Measurements from ENCODE around the gene CALN1. TPM values are rescaled to one million over a fixed set of nuclear protein-coding genes. Genes with fewer than 3 reads are reported as not detected.
"Not testable (repeated sequence)": the region's sequence is repeated elsewhere in the genome, so short reads cannot be mapped to it uniquely, and the experiment has no call there.

Gene CALN1
- not detected for polyA plus RNA-seq (2012; ENCODE audit: missing spikeins)

DNA sequence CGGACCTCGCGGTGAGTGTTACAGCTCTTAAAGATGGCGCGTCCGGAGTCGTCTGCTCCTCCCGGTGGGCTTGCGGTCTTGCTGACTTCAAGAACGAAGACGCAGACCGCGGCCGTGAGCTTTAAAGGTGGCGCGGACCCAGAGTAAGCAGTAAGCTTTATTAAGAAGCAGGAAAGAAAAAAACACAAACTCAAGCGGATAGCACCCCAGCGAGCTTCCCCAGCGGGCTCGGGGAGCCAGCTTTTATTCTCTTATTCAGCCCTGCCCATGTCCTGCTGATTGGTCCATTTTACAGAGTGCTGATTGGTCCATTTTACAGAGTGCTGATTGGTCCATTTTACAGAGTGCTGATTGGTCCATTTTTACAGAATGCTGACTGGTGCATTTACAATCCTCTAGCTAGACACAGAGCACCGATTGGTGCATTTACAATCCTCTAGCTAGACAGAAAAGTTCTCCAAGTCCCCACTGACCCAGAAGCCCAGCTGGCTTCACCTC, at the start of gene CALN1:
CALN1 (minus strand) TSS at position 218 of the 498 bp plus-strand sequence.
- not testable (repeated sequence) for FAIRE-seq; DNase-seq (ENCODE audit: insufficient read length)

DNA sequence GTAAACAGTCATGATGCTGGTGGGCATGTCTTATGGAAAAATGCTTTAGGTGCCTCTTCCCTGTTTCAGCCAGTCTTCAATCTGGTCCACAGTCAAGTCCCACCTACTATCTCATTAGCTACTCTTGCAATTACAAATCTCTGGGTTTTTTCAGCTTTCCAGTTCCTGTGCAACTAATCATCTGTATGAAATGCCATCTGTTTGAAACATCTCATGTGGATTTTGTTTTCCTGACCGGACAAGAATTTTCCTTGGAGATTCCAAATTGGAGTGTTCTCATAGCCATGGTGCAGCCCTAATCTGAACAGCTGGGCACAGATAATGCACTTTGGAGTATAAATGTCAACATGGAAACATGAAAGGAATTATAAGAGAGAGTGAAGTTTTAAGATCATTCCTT, 41.3 kb upstream of the CALN1 start:
- no peak for TF ChIP-seq TAF1 (IDR thresholded peaks at IDR 0.05; ENCODE audit: borderline replicate concordance, low read depth, low read length)
- no peak for TF ChIP-seq POLR2A (IDR thresholded peaks at IDR 0.05; ENCODE audit: low read depth, low read length)
- TF ChIP-seq POLR2AphosphoS5 (IDR thresholded peaks at IDR 0.05; ENCODE audit: low read depth, low read length), result no peak
- no peak for DNase-seq (ENCODE audit: insufficient read length)
- FAIRE-seq, result no peak

DNA sequence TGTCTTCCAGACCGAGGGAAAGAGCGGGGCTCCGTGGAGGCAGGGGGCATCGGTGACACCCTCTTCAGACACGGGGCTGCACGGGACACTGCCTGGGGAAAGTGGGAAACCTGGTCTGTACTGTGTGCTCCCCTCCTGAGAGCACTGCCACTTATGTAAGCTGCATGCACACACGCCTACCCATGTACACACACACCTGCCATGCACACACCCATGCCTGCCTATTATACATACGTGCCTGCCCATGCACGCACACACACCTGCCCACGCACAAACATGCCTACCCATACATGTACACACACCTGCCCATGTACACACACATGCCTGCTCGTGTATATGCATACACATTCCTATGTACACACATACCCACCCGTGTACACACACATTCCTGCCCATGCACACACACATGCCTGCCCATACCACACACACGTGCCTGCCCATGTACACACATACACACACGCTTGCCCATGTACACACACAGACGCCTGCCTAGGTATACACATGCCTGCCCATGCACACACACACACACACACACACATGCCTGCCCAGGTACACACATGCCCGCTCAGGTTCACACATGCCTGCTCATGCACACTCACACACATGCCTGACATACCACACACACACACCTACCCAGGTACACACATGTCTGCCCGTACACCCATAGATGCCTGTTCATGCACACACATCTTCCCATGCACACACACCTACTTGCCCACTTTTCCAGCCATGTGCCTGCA, 35.5 kb upstream of the CALN1 start:
- TF ChIP-seq TAF1 (IDR thresholded peaks at IDR 0.05; ENCODE audit: borderline replicate concordance, low read depth, low read length), result no peak
- no peak for TF ChIP-seq POLR2AphosphoS5 (IDR thresholded peaks at IDR 0.05; ENCODE audit: low read depth, low read length)
- FAIRE-seq, result no peak

DNA sequence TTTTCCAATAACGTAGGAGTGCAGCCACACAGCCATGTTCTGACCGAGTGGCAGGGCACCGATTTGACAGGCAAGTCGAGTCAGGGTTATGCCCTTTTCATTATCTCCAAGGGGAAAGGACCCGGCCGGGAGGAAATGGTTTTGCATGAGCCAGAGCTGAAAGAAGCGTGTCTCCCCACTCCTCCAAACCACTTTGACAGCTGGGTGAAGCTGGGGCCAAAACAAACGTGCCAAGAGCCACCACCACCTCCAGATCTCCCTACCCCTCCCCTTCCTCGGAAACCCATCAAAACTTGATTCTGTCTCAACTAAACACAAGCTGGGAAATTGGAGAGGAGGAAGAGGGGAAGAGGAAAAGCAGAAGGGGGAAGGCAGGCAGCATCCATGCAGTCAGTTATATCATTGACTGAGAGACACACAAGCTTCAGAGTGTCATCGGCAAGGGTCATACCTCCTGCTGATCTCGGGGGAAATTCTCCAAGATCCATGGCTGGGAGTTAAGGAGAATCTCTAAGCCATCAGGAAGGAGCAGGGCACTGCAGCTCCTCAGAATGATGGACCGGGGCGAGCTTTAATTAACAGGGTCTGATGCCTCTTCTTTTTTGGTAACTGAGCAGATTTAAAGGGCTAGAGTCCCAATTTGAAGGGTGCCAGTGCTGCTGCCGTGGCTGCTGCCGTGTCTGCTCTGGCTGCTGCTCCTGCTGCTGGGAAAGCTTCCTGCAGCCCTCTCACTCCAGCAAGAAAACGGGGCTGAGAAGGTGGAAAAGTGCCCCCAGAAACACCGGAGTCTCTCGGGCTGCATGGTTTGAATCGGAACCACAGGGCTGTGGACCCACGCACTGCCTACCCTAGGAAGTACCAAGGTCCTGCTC, 34.7 kb upstream of the CALN1 start:
- FAIRE-seq, result no peak
- TF ChIP-seq POLR2A (IDR thresholded peaks at IDR 0.05; ENCODE audit: low read depth, low read length), result no peak
- no peak for TF ChIP-seq TAF1 (IDR thresholded peaks at IDR 0.05; ENCODE audit: borderline replicate concordance, low read depth, low read length)
- TF ChIP-seq POLR2AphosphoS5 (IDR thresholded peaks at IDR 0.05; ENCODE audit: low read depth, low read length), result no peak

More for the DNA sequence above, 35.5 kb upstream of the CALN1 start:
- no peak for DNase-seq (ENCODE audit: insufficient read length)

DNA sequence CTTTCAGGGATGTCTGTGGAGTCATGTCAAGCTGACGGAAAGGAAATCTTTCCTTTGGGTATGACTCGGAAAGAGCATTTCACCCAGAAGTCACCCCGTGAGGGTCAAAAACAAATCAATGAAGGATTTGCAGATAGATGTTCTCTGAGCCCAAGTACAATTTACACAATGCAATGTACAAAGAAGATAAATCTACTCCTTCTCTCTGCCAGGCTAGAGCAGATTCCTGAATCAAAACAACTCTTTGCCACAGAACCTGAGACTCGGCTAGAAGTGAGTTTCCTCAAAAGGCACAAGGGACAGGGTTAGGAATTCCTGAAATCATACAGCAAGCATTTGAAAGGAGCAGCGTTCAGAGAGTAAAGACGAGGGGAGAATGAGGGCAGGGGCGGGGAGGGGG, 34.0 kb upstream of the CALN1 start:
- DNase-seq (ENCODE audit: insufficient read length), result no peak
- TF ChIP-seq TAF1 (IDR thresholded peaks at IDR 0.05; ENCODE audit: borderline replicate concordance, low read depth, low read length), result no peak
- TF ChIP-seq POLR2A (IDR thresholded peaks at IDR 0.05; ENCODE audit: low read depth, low read length), result no peak
- no peak for TF ChIP-seq POLR2AphosphoS5 (IDR thresholded peaks at IDR 0.05; ENCODE audit: low read depth, low read length)
- no peak for FAIRE-seq

More for the DNA sequence above, 34.7 kb upstream of the CALN1 start:
- no peak for DNase-seq (ENCODE audit: insufficient read length)

DNA sequence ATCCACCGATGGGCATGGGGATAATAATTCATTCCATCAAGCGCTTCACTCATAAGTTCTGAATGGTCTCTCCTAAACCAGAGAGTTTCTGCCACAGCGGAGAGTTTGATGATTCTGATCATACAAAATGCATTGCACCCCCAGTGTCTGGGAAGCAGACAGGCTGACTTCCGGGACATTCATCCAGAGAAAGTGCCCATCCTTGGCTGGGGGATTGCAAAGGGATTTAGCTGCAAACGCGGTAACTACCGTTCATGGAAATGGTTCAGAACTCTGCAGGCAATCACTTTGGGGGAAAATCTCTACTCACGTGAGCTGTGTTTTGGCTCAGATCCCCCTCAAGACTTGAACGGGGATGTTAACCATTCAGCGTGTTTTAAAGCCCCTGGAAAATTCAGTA, 33.4 kb upstream of the CALN1 start:
- DNase-seq (ENCODE audit: insufficient read length) (no peak), FAIRE-seq (no peak)
- TF ChIP-seq POLR2AphosphoS5 (IDR thresholded peaks at IDR 0.05; ENCODE audit: low read depth, low read length) (no peak), TAF1 (IDR thresholded peaks at IDR 0.05; ENCODE audit: borderline replicate concordance, low read depth, low read length) (no peak), POLR2A (IDR thresholded peaks at IDR 0.05; ENCODE audit: low read depth, low read length) (no peak)

DNA sequence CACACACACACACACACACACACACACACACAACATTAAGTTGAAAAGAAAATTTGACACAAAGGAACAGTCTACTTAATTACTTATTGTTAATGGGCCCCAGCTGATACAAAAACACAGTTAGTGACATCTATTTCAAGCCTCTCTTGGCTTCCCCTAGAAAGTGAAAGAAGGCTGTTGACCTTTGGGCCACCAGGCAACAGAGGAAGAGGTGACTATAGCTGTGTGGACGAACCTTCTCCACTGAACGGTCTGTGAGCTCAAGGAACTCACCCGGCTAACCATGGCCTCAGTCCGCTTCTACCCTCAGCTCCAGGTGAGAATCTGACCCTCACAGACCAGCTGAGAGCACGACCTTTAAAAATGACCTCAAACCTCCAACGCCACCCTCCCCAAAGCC, 32.9 kb upstream of the CALN1 start:
- DNase-seq (ENCODE audit: insufficient read length) (no peak), FAIRE-seq (no peak)
- TF ChIP-seq POLR2AphosphoS5 (IDR thresholded peaks at IDR 0.05; ENCODE audit: low read depth, low read length) (no peak), POLR2A (IDR thresholded peaks at IDR 0.05; ENCODE audit: low read depth, low read length) (no peak), TAF1 (IDR thresholded peaks at IDR 0.05; ENCODE audit: borderline replicate concordance, low read depth, low read length) (no peak)

DNA sequence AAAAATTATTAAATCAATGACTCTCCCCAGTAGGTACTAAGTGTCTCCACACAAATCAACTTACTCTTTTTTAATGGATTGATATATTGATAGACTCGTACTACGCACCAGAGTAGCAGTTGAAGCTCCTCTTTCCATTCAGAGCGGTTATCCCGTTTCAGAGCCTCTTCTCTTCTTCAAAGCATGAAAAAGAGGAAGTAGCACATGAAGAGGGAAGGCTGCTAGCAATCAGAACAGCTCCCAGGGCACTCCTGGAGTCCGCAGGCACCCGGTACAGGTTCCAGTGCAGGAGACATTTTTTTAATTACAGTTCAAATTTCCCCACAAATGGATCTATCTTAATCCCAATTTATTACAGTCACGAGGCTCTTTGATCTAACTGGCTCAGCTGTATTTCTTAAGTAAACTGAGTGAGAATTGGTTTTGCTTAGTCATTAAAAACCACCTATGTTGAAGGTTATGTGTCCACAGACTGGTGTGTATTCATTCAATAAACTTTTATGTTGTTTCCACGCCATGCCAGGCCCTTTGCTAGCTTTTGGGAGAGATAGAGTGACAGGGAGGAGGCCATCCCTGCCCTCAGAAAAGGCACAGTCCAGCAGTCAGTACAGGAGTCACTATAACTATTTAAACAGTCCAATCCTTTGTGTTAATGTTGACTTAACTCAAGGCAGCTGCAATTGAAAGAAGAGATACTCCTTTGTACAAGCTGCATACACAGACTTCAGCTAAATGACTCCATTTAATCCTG, 32.1 kb upstream of the CALN1 start:
- TF ChIP-seq POLR2AphosphoS5 (IDR thresholded peaks at IDR 0.05; ENCODE audit: low read depth, low read length), result no peak
- no peak for TF ChIP-seq POLR2A (IDR thresholded peaks at IDR 0.05; ENCODE audit: low read depth, low read length)
- TF ChIP-seq TAF1 (IDR thresholded peaks at IDR 0.05; ENCODE audit: borderline replicate concordance, low read depth, low read length), result no peak
- FAIRE-seq (no peak), DNase-seq (ENCODE audit: insufficient read length) (no peak)

DNA sequence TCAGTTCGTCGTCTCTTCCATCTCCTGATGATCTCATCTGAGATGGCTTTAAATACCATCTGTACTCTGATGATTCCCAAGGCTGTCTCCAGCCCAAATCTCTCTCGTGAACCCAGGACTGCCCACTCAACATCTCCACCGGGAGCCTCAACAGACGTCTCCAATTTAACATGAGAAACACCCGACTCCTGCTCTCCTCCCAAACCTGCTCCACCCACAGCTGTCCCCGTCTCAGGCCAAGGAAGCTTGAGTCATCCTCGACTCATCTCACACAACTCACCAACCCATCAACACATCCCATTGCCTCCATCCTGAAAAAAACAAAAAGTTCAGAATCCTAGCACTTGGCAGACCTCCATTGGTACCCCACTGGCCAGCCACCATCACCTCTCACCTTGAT, 29.7 kb upstream of the CALN1 start:
- FAIRE-seq (no peak), DNase-seq (ENCODE audit: insufficient read length) (no peak)
- TF ChIP-seq POLR2A (IDR thresholded peaks at IDR 0.05; ENCODE audit: low read depth, low read length), result no peak
- no peak for TF ChIP-seq TAF1 (IDR thresholded peaks at IDR 0.05; ENCODE audit: borderline replicate concordance, low read depth, low read length)
- no peak for TF ChIP-seq POLR2AphosphoS5 (IDR thresholded peaks at IDR 0.05; ENCODE audit: low read depth, low read length)

DNA sequence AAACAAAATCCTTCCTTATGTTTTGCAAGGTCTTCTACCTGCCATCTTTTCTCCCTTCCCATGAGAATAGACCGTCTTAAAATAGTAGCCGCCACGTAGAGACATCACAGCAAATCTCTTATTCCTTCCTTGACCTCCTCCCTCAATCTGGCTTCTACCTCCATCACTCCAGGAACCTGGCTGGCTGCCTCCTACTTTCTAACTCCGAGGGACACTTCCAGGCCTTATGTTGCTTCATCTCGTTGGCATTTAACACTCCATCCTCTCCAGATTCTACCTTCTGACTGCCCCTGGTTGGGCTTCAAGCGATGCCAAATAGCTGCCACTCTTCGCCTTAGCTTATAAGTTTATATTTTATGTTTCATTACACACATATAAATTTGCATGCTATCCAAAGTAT, 26.4 kb upstream of the CALN1 start:
- no peak for TF ChIP-seq POLR2A (IDR thresholded peaks at IDR 0.05; ENCODE audit: low read depth, low read length)
- TF ChIP-seq POLR2AphosphoS5 (IDR thresholded peaks at IDR 0.05; ENCODE audit: low read depth, low read length), result no peak
- TF ChIP-seq TAF1 (IDR thresholded peaks at IDR 0.05; ENCODE audit: borderline replicate concordance, low read depth, low read length), result no peak
- FAIRE-seq (no peak), DNase-seq (ENCODE audit: insufficient read length) (no peak)

DNA sequence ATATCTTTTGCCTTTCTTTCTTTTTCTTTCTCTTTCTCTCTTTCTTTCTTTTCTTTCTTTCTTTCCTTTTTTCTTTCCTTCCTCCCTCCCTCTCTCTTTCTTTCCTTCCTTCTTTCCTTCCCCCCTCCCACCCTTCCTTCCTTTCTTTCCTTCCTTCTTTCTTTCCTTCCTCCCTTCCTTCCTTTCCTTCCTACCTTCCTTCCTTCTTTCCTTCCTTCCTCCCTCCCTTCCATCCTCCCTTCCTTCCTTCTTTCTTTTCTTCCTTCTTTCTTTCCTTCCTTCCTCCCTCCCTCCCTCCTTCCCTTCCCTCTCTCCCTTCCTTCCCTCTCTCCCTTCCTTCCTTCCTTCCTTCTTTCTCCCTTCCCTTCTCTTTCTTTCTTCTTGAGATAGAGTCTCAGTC, 25.5 kb upstream of the CALN1 start:
- no peak for FAIRE-seq
- TF ChIP-seq POLR2A (IDR thresholded peaks at IDR 0.05; ENCODE audit: low read depth, low read length) (no peak), POLR2AphosphoS5 (IDR thresholded peaks at IDR 0.05; ENCODE audit: low read depth, low read length) (no peak), TAF1 (IDR thresholded peaks at IDR 0.05; ENCODE audit: borderline replicate concordance, low read depth, low read length) (no peak)

More for the DNA sequence above, 25.5 kb upstream of the CALN1 start:
- DNase-seq (ENCODE audit: insufficient read length), result no peak
